GM12875 (cell line): ENCODE results near the gene PITPNM1.

Experiments
- H3K4me3 ChIP-seq: one replicate; pipeline ENCODE4 v1.5.1; 2011; ENCODE audit warnings: low read depth, low read length, control low read depth
- TF ChIP-seq, protein P1 (sequence below): IDR thresholded peaks from 2 replicates; pipeline ENCODE4 v1.5.1; 2011; ENCODE audit warnings: low read depth, mild to moderate bottlenecking, control low read depth, inconsistent platforms, low read length, moderate library complexity, borderline replicate concordance; ENCODE audit not compliant: insufficient read depth

The PITPNM1 gene

DNA sequence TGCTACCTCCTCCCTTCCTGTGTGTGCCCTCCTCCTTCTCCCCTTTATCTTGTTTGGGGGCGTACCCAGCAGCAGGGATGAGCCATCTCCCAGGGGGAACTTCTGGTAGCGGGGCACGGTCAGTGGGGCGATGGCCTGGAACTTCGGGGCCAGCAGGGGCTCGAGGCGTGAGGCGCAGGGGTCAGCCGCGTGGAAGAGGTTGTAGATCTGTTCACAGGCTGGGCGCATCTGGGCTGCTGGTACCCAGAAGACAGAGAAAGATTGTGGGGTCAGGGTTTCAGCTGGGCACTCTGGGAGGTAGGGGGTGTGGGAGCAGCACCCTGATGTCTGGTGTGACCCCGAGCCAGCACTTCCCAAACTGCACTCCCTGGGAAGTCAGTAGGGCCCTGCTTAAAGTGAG, 9.1 kb downstream of the PITPNM1 start:
- TF ChIP-seq, protein P1, sequence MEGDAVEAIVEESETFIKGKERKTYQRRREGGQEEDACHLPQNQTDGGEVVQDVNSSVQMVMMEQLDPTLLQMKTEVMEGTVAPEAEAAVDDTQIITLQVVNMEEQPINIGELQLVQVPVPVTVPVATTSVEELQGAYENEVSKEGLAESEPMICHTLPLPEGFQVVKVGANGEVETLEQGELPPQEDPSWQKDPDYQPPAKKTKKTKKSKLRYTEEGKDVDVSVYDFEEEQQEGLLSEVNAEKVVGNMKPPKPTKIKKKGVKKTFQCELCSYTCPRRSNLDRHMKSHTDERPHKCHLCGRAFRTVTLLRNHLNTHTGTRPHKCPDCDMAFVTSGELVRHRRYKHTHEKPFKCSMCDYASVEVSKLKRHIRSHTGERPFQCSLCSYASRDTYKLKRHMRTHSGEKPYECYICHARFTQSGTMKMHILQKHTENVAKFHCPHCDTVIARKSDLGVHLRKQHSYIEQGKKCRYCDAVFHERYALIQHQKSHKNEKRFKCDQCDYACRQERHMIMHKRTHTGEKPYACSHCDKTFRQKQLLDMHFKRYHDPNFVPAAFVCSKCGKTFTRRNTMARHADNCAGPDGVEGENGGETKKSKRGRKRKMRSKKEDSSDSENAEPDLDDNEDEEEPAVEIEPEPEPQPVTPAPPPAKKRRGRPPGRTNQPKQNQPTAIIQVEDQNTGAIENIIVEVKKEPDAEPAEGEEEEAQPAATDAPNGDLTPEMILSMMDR, result no peak

DNA sequence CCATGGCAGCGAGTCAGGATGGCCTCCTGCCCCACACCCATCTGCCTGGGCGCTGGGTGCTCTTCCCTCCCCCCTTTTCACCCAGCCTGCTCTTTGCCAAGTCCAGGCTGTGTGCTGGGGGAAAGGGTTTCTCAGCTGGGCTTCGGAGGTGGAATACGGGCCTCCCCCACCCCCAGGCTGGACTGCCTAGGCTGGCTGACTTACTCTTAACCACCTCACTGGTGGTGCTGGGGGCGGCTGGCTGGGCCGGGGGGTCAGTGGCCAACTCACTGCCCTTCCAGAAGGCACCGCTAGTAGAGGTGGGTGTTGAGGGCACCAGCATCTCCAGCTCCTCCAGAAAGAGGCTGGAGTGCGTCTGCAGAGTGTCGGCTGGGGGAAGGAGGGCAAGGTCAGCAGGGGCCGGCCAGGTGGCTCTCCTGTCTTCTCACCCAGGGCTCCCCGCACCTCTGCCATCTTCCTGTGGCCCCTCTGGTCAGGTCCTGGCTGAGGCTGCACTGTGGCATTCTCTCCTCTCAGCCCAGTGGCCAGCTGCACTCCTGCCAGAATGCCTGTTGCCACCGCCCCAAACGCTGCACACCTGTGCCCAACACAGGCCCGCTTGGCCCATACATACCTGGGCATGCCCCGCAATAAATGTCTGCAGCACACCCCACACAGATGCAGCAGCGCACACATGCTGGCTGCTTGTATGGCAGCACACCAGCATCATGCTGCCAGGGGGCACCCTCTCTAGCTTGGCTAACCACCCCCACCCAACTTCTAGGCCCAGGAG, 9.7 kb downstream of the PITPNM1 start:
- H3K4me3 ChIP-seq, result no peak overlapping the region
- TF ChIP-seq, protein P1, result no peak

More for the DNA sequence above, 9.1 kb downstream of the PITPNM1 start:
- H3K4me3 ChIP-seq, result no peak overlapping the region

DNA sequence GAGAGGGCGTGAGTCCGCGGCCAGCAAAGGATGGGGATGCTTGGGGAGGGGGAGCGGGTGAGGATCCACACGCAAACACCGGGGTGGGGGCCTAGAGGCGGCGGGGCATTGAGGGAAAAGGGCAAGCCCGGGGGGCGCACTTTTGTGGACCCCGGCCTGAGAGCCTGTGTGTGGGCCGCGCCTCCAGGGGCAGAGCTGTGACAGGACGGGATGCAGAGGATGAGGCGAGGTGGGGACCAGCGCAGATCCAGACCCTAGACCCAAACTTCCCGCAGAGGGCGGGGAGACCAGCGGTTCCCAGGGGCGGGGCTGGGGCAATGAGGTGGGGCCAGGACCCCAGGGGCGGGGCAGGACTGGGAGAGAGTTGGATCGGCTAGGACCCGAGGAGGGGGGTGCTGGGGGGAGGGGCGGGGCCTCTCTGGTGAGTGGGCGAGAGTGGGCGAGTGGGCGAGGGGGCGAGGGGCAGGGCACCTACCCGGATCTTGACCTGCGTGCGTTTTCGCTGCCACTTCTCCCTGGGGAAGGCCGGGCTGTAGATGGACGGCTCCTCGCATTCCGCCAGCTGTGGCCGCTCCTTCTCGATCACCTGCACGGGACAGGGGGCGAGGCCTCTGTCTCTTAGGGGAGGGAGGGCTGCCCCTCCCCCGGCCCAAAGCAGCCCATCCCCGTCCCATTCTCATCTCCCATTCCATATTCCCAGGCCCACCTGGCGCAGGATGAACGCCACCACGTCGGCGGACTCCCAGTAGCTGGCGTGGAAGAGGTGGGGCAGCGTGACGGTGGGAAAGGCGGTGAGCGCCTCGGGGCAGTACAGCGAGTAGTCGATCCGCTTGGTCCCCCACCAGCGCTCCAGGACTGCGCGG, 10.6 kb downstream of the PITPNM1 start:
- TF ChIP-seq, protein P1, result no peak

DNA sequence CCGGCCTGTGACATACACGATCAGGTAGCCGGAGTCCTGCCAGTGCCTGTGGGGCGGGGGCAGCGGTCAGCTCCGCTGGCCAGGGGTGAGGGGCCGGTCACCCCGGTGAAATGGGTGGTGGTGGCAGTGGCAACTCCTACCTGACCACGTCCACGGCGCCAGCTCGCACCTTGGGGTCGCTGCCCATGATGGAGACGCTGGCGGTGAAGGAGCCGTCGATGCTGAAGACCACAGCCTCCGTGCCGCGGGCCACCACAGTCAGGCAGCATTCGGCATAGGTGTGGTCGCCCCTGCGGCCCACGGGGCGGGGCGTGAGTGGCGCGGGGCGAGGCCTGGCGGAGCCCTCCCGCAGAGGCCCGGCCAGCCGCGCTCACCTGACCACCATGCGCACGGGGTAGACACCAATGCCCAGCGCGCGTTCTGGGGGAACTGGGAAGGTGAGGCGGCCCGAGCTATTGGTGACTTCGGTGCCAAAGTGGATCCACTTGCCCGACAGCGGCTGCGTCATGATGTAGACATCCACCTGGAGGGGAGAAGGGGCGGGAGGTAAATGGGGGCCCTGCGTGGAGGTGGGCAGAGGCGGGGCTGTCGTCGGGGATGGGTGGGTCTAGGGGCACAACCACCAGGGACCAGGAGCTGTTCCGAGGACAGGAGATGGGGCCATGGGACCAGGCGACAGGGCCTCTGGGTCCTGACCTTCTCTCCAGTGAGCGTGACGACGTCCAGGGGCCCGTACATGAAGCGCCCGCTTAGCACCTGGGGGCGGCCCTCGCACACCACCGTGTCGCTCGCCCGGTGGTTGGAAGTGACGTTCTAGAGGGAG, 11.4 kb downstream of the PITPNM1 start:
- TF ChIP-seq, protein P1, result no peak
- H3K4me3 ChIP-seq, result no peak overlapping the region

More for the DNA sequence above, 10.6 kb downstream of the PITPNM1 start:
- no peak overlapping the region for H3K4me3 ChIP-seq

DNA sequence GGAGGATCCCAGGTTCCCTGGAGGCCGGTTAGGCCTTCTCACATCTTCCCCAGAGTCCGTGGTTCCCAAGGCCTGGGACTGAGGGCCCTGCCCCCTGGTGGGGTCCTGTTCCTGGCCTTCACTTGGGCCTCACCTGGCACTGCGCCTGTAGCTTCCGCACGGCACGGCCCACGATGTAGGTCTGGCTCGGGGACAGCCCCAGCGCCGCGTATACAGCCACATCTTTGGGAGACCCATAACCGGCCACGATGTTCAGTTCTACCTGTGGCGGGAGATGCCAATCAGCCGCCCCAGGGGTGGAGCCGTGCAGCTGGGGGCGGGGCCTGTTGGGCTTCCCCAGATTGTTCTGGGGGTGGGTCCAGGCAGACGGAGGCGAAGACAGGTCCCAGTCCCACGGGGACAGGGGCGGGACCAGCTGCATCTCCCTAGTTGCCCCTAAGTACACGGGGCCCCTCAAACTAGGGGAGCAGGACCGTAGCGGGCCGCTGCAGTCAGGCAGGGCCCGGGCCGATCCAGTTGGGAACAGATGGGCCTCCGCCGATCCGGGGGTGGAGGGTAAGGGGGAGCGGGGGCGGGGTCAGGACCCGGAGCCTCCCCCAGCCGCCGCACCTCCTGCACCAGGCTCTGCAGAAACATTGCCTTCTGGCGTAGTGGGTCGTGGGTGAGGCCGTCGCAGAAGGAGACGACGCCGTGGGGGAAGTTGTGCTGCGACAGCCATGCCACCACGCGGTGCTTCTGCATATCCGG, 12.2 kb downstream of the PITPNM1 start:
- TF ChIP-seq, protein P1, result no peak
- no peak overlapping the region for H3K4me3 ChIP-seq

DNA sequence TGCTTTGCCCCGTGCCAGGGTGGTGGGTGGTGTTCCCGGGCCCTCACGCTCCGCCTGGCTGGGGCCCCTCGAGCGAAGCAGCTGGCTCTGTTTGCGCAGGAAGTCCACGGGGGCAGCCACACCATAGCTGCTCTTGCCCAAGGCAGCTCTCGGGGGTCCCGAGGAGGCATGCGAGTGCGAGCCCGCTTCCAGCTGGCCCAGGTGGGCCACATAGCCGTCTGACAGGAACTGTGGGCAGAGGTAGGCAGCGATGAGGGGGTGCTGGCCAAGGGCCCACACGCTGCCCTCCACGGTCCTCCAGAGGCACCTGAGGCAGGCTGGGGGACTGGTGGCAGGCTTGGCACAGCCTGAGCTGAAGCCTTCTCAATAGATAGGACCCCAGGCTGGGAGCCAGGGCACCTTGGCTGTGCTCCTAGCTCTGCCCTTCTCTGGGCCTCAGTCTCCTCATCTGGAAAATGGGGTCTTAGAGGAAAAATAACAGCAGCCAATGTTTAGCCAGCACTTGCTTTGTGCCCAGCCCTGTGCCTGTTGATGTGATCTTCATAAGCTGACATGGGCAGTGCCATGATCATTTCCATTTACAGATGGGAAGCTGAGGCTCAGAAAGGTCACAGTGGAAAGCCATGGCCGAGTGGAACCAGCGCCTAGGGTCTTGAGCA, 13.0 kb downstream of the PITPNM1 start:
- TF ChIP-seq, protein P1, result no peak
- no peak overlapping the region for H3K4me3 ChIP-seq
